T-helper 2 cell treated with Interferon-gamma antibody and Interleukin-4, amounts not matched to agents 5 μg/mL and 100 μg/mL, for 36 hours (primary cell): ENCODE data around the gene ZDHHC21.
"Not testable (repeated sequence)": the region's sequence is repeated elsewhere in the genome, so short reads cannot be mapped to it uniquely, and the experiment has no call there.

Source experiments
- DNase-seq: peaks from one replicate; pipeline ENCODE4 v3.0.0; 2021; ENCODE audit warnings: low spot score
- H3K27ac Mint-ChIP-seq: one replicate; pipeline ENCODE4 v1.8.0; 2021; ENCODE audit warnings: mild to moderate bottlenecking, mixed read lengths
- H3K27me3 Mint-ChIP-seq: one replicate; pipeline ENCODE4 v1.8.0; 2021; ENCODE audit warnings: low read depth, mixed read lengths
- H3K36me3 Mint-ChIP-seq: one replicate; pipeline ENCODE4 v1.8.0; 2021; ENCODE audit warnings: low read depth, mixed read lengths
- H3K4me1 Mint-ChIP-seq: one replicate; pipeline ENCODE4 v1.8.0; 2021; ENCODE audit warnings: low read depth, mixed read lengths
- H3K4me3 Mint-ChIP-seq: one replicate; pipeline ENCODE4 v1.8.0; 2022; ENCODE audit warnings: mild to moderate bottlenecking, moderate library complexity, mixed read lengths
- H3K9me3 Mint-ChIP-seq: one replicate; pipeline ENCODE4 v1.8.0; 2021; ENCODE audit warnings: mixed read lengths

ZDHHC21 gene

DNA sequence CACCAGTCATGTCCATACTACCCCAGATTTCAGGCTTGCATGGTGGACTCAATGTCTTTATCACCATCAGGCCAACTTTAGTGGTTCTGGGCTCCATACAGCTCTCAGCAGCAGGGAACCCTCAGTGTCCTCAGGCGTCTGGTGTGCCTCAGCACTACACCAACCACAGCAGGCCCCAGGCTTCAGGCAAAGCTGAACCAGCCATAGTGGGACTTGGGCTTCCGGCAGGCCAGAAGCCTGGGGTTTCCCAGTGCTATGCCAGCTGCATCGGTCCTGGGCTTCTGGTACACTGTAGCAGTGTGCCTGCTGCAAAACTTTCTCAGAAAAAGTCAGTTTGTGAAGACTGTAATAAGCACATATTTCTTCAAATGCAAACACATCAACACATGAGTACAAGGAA is 11.0 kb upstream of the ZDHHC21 start:
- Mint-ChIP-seq H3K4me1 (no peaks in the 10 kb centered on the region), H3K9me3 (peaks cover 27% of the 10 kb centered on the region), H3K36me3 (no peaks in the 10 kb centered on the region), H3K4me3 (no peak overlapping the region), H3K27ac (no peak overlapping the region), H3K27me3 (peaks cover 6% of the 10 kb centered on the region)
- no peak for DNase-seq

- H3K36me3 Mint-ChIP-seq = no peaks in the 10 kb centered on the region
- DNase-seq = no peak
- no peaks in the 10 kb centered on the region for H3K4me1 Mint-ChIP-seq
- H3K27me3 Mint-ChIP-seq = peaks cover 6% of the 10 kb centered on the region
- no peak overlapping the region for H3K4me3 Mint-ChIP-seq
- H3K9me3 Mint-ChIP-seq = peaks cover 22% of the 10 kb centered on the region
- no peak overlapping the region for H3K27ac Mint-ChIP-seq
These were observed 9.0 kb upstream of the ZDHHC21 start for GRCh38 chr9:14702200-14702720.

DNA sequence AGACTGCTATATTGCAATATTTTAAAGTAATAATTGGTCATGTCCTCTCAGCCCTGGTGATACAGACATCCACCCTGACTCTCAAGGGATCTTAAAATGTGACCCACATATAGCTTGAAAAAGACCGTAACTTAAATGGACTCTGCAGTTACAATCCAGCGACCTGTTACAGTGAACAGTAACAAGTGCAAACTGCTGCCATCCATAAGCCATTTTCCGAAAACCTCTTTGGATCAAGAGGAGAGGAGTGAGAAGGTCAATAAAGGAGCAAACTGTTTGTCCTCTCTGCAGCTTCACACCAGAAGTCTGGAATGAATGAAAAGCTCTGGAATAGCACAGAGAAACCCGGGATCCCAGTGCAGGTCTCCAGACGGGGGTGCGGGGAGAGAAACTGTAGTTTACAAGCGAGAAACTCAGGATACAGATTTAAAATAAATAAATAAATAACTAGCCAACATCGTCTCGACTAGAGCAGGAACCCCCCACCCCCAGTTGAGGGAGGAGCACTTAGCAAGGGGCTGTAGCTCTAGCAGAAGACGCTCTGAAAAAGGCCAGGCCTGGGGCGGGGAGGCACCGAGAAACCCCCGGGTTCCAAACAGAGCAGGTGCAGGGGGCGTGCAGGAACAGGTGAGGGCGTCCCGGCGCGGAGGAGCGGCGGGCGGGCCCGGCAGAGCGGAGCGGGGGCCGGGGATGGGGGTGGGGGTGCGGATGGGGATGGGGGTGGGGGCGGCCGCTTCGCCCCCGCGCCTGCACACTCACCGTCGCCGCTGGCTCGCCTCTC is 572 bp downstream of the ZDHHC21 start:
- H3K9me3 Mint-ChIP-seq = no peaks in the 10 kb centered on the region
- DNase-seq = no peak
- H3K4me3 Mint-ChIP-seq = peak overlapping the region; percentile 94
- H3K4me1 Mint-ChIP-seq = peaks cover 26% of the 10 kb centered on the region
- H3K27me3 Mint-ChIP-seq = peaks cover 4% of the 10 kb centered on the region
- peaks cover 13% of the 10 kb centered on the region for H3K36me3 Mint-ChIP-seq
- peak overlapping the region; percentile 87 for H3K27ac Mint-ChIP-seq

DNA sequence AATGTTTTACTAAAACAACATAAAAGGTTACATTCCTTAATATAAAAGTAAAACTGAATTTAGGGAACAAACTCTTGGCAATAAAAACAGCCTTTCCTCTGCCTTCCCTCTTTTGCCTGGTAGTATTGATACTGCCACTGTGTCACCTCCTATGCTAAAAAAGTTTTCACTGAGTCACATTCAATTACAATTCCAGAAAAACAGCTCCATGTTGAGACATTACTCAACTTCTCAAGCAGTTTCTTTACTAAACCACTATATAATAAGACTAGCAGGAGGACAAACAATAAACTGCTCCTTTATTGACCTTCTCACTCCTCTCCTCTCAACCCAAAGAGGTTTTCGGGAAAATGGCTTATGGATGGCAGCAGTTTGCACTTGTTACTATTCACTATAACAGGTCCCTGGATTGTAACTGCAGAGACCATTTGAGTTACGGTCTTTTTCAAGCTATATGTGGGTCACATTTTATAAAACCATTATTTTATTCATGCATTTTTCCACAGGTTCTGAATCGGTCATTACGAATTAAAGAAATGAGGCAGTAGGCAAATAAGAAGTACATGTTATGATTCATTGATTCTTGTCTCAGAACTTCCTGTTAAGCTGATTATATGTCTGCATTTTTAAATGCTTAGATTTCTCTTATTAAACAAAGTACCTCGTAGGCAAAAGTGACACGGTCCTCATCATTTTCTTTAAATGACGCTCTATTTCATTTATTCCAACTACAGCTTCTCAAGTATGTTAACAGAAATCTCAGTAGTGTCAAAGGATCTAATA is 2.1 kb downstream of the ZDHHC21 start:
- no peak overlapping the region for H3K27ac Mint-ChIP-seq
- no peaks in the 10 kb centered on the region for H3K9me3 Mint-ChIP-seq
- H3K27me3 Mint-ChIP-seq = no peaks in the 10 kb centered on the region
- H3K4me3 Mint-ChIP-seq = peak overlapping the region; percentile 30
- DNase-seq = no peak
- peaks cover 21% of the 10 kb centered on the region for H3K36me3 Mint-ChIP-seq
- peaks cover 26% of the 10 kb centered on the region for H3K4me1 Mint-ChIP-seq

- H3K9me3 Mint-ChIP-seq = peaks cover 6% of the 10 kb centered on the region
- DNase-seq = no peak
- peaks cover 36% of the 10 kb centered on the region for H3K36me3 Mint-ChIP-seq
- no peak overlapping the region for H3K4me3 Mint-ChIP-seq
- no peak overlapping the region for H3K27ac Mint-ChIP-seq
- H3K27me3 Mint-ChIP-seq = no peaks in the 10 kb centered on the region
- H3K4me1 Mint-ChIP-seq = peaks cover 23% of the 10 kb centered on the region
These were observed 6.1 kb downstream of the ZDHHC21 start for GRCh38 chr9:14687042-14687719.

GRCh38 chr9:14686168-14686567 is 7.1 kb downstream of the ZDHHC21 start:
- Mint-ChIP-seq H3K4me1 (peaks cover 16% of the 10 kb centered on the region), H3K9me3 (peaks cover 6% of the 10 kb centered on the region), H3K36me3 (peaks cover 38% of the 10 kb centered on the region), H3K27ac (no peak overlapping the region), H3K27me3 (no peaks in the 10 kb centered on the region), H3K4me3 (no peak overlapping the region)
- no peak for DNase-seq

DNA sequence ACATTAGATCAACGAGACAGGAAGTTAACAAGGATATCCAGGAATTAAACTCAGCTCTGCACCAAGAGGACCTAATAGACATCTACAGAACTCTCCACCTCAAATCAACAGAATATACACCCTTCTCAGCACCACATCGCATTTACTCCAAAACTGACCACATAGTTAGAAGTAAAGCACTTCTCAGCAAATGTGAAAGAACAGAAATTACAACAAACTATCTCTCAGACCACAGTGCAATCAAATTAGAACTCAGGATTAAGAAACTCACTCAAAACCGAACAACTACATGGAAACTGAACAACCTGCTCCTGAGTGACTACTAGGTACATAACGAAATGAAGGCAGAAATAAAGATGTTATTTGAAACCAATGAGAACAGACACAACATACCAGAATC is 10.6 kb downstream of the ZDHHC21 start:
- peaks cover 36% of the 10 kb centered on the region for H3K36me3 Mint-ChIP-seq
- not testable (repeated sequence) for DNase-seq, H3K9me3 Mint-ChIP-seq, H3K27me3 Mint-ChIP-seq, H3K27ac Mint-ChIP-seq, H3K4me1 Mint-ChIP-seq, H3K4me3 Mint-ChIP-seq

- H3K27ac Mint-ChIP-seq = no peak overlapping the region
- no peak overlapping the region for H3K4me3 Mint-ChIP-seq
- no peaks in the 10 kb centered on the region for H3K27me3 Mint-ChIP-seq
- no peak for DNase-seq
- H3K36me3 Mint-ChIP-seq = peaks cover 22% of the 10 kb centered on the region
- no peaks in the 10 kb centered on the region for H3K9me3 Mint-ChIP-seq
- peaks cover 6% of the 10 kb centered on the region for H3K4me1 Mint-ChIP-seq
These were observed 14.5 kb downstream of the ZDHHC21 start for GRCh38 chr9:14678776-14679175.

GRCh38 chr9:14677872-14678271 is 15.4 kb downstream of the ZDHHC21 start:
- peaks cover 6% of the 10 kb centered on the region for H3K4me1 Mint-ChIP-seq
- no peak for DNase-seq
- no peak overlapping the region for H3K27ac Mint-ChIP-seq
- H3K4me3 Mint-ChIP-seq = no peak overlapping the region
- no peaks in the 10 kb centered on the region for H3K9me3 Mint-ChIP-seq
- no peaks in the 10 kb centered on the region for H3K27me3 Mint-ChIP-seq
- H3K36me3 Mint-ChIP-seq = peaks cover 21% of the 10 kb centered on the region

- DNase-seq = no peak
- H3K27ac Mint-ChIP-seq = no peak overlapping the region
- H3K36me3 Mint-ChIP-seq = peaks cover 19% of the 10 kb centered on the region
- H3K9me3 Mint-ChIP-seq = no peaks in the 10 kb centered on the region
- H3K4me1 Mint-ChIP-seq = peaks cover 2% of the 10 kb centered on the region
- no peaks in the 10 kb centered on the region for H3K27me3 Mint-ChIP-seq
- H3K4me3 Mint-ChIP-seq = no peak overlapping the region
These were observed 15.8 kb downstream of the ZDHHC21 start for GRCh38 chr9:14677396-14677795.

- H3K27me3 Mint-ChIP-seq = no peaks in the 10 kb centered on the region
- H3K36me3 Mint-ChIP-seq = peaks cover 31% of the 10 kb centered on the region
- H3K4me1 Mint-ChIP-seq = peaks cover 11% of the 10 kb centered on the region
- H3K27ac Mint-ChIP-seq = no peak overlapping the region
- no peak overlapping the region for H3K4me3 Mint-ChIP-seq
- no peak for DNase-seq
- H3K9me3 Mint-ChIP-seq = no peaks in the 10 kb centered on the region
These were observed 18.6 kb downstream of the ZDHHC21 start for GRCh38 chr9:14674630-14675029.

- H3K9me3 Mint-ChIP-seq = no peaks in the 10 kb centered on the region
- no peak for DNase-seq
- peaks cover 18% of the 10 kb centered on the region for H3K36me3 Mint-ChIP-seq
- no peaks in the 10 kb centered on the region for H3K27me3 Mint-ChIP-seq
- H3K27ac Mint-ChIP-seq = no peak overlapping the region
- peaks cover 9% of the 10 kb centered on the region for H3K4me1 Mint-ChIP-seq
- no peak overlapping the region for H3K4me3 Mint-ChIP-seq
These were observed 21.9 kb downstream of the ZDHHC21 start for GRCh38 chr9:14671377-14671776.

GRCh38 chr9:14670718-14671117 is 22.5 kb downstream of the ZDHHC21 start:
- Mint-ChIP-seq H3K27me3 (no peaks in the 10 kb centered on the region), H3K4me3 (no peak overlapping the region), H3K4me1 (peaks cover 9% of the 10 kb centered on the region), H3K27ac (no peak overlapping the region), H3K36me3 (peaks cover 16% of the 10 kb centered on the region), H3K9me3 (no peaks in the 10 kb centered on the region)
- DNase-seq = no peak

- DNase-seq = not testable (repeated sequence)
These were observed 29.2 kb downstream of the ZDHHC21 start for GRCh38 chr9:14664022-14664421.

More at GRCh38 chr9:14664022-14664421, 29.2 kb downstream of the ZDHHC21 start:
- not testable (repeated sequence) for H3K4me1 Mint-ChIP-seq, H3K27me3 Mint-ChIP-seq, H3K36me3 Mint-ChIP-seq, H3K27ac Mint-ChIP-seq, H3K9me3 Mint-ChIP-seq, H3K4me3 Mint-ChIP-seq
